OCI-M2 (cell line): ENCODE data around the gene BAD.

Experiments
- DNase-seq: peaks from one replicate; lab custom pipeline; 2025; ENCODE audit not compliant: unreplicated experiment; lab: John Stamatoyannopoulos, UW

BAD gene

GRCh38 chr11:64297699-64298358, 13.4 kb upstream of the BAD start:
- DNase-seq = no peak

GRCh38 chr11:64296830-64297698, 12.6 kb upstream of the BAD start:
- no peak for DNase-seq

- no peak for DNase-seq
These were observed 11.8 kb upstream of the BAD start for GRCh38 chr11:64296236-64296635.

- no peak for DNase-seq
These were observed 11.3 kb upstream of the BAD start for GRCh38 chr11:64295760-64296159.

GRCh38 chr11:64294774-64295173, 10.3 kb upstream of the BAD start:
- DNase-seq = no peak

GRCh38 chr11:64292460-64293254, 8.2 kb upstream of the BAD start:
- no peak for DNase-seq

- no peak for DNase-seq
These were observed 7.4 kb upstream of the BAD start for GRCh38 chr11:64291752-64292459.

- no peak for DNase-seq
These were observed 6.8 kb upstream of the BAD start, which contains the start of gene KCNK4 for GRCh38 chr11:64291262-64291751. KCNK4 (plus strand) TSS chr11:64291302; CDS start chr11:64293019, 1,717 bp downstream.

- no peak for DNase-seq
These were observed 6.1 kb upstream of the BAD start for GRCh38 chr11:64290352-64291261.

- no peak for DNase-seq
These were observed 4.6 kb upstream of the BAD start for GRCh38 chr11:64289002-64289564.

- no peak for DNase-seq
These were observed 3.9 kb upstream of the BAD start for GRCh38 chr11:64288353-64288750.

GRCh38 chr11:64287676-64288352, 3.3 kb upstream of the BAD start:
- no peak for DNase-seq

GRCh38 chr11:64286801-64287159, 2.3 kb upstream of the BAD start:
- DNase-seq = no peak

- DNase-seq = no peak
These were observed 1.7 kb upstream of the BAD start for GRCh38 chr11:64285885-64286800.

GRCh38 chr11:64284962-64285884, 758 bp upstream of the BAD start, which contains the start of gene GPR137:
GPR137 (plus strand) TSS chr11:64285848; CDS start chr11:64286525, 677 bp downstream.
- no peak for DNase-seq

- no peak for DNase-seq
These were observed 1.4 kb downstream of the BAD start for GRCh38 chr11:64283092-64283491.
